Kidney capillary endothelial cell (primary cell): ENCODE data around the gene SERPINA1.
"Not testable (repeated sequence)": the region's sequence is repeated elsewhere in the genome, so short reads cannot be mapped to it uniquely, and the experiment has no call there.

Experiments
- DNase-seq: peaks from one replicate; pipeline ENCODE4 v3.0.0-alpha.2; 2018; ENCODE audit warnings: low spot score

The SERPINA1 gene

GRCh38 chr14:94369766-94370523, 18.5 kb downstream of the SERPINA1 start:
- DNase-seq = not testable (repeated sequence)

DNA sequence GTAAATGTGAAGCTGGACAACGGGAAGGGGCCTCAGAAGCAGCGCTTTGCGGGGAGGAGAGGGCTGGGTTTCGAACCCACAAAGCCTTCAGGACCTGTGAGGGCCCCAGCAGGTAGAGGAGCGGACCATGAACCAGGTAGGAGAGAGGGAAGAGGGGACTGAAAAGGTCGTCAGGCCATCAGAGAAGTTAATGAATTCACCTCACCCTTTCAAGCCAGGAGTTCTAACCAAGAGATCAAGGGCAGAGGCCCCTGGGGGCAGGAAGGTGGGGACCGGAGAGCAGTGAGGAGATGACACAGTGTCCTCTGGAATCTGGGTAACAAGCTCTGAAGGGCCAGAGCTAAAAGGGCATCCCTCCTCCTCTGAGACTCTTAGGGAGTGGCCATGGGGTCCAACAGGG, 19.4 kb downstream of the SERPINA1 start:
- no peak for DNase-seq

DNA sequence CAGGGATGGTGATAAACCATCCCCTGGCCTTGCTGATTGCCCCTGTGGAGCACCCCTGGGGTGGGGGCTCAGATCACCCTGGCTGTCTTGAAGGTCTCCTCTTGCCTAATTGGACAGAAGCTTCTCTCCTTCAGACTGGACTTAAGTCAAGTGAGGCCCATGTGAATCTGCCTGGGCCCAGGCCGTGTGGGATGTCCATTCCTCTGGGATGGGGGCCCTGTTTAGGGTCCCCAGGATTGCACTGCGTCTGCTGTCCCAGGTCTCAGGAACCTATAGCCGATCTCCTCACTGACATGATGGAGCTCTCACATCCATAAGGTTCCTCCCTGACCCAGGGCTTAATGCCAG, 20.2 kb downstream of the SERPINA1 start:
- DNase-seq = no peak

GRCh38 chr14:94367347-94368242, 20.8 kb downstream of the SERPINA1 start:
- DNase-seq = no peak

- DNase-seq = no peak
These were observed 22.1 kb downstream of the SERPINA1 start, which contains the start of gene SERPINA2 for GRCh38 chr14:94366146-94366915. Gene SERPINA2, minus strand, starts transcription at chr14:94366698.

GRCh38 chr14:94365624-94366023, 22.8 kb downstream of the SERPINA1 start:
- DNase-seq = no peak

- no peak for DNase-seq
These were observed 23.4 kb downstream of the SERPINA1 start for GRCh38 chr14:94364964-94365363.

- DNase-seq = no peak
These were observed 24.4 kb downstream of the SERPINA1 start for GRCh38 chr14:94364037-94364436.

DNA sequence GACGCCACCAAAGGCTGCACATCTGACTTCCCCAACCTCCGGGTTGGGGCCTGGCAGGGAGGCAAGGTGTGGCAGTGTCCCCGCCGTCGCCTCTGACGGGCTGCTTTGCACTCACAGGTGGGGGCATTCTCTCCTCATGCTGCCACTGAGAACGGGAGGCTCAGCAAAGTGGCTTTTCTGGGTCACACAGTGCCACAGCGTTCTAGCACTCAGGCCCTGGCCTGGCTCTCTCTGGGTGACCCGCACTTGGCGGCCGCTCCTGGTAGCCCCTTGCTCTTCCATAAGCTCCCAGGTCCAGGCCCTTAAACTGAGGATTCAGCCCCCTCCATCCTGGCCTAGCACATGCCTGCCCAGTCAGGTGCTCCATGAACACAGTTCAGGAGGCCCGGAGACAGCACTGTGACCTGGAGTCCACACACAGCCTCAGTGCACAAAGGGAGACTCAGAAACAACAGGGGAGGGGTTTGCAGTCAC, 25.2 kb downstream of the SERPINA1 start:
- no peak for DNase-seq

GRCh38 chr14:94362614-94363133, 25.7 kb downstream of the SERPINA1 start:
- DNase-seq = no peak

- DNase-seq = no peak
These were observed 26.7 kb downstream of the SERPINA1 start for GRCh38 chr14:94361682-94362081.

GRCh38 chr14:94360945-94361565, 27.3 kb downstream of the SERPINA1 start:
- DNase-seq = no peak

DNA sequence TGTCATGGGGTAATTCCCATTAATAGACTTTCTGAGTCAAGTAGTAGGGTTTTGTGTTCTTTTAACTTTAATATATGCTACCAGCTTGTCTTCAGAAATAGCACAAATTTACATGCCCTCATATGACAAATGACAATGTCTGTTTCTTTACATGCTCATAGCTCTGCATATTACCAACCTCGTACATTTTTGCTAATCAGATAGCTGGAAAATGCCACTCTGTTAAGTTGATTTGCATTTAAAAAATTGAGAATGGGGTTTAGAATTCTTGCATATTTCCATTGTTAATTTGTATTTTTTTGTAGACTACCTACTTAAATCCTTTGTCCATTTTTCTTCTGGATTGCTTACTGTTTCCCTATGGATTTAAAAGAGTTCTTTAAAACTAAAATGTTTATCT, 31.2 kb downstream of the SERPINA1 start:
- DNase-seq = no peak

DNA sequence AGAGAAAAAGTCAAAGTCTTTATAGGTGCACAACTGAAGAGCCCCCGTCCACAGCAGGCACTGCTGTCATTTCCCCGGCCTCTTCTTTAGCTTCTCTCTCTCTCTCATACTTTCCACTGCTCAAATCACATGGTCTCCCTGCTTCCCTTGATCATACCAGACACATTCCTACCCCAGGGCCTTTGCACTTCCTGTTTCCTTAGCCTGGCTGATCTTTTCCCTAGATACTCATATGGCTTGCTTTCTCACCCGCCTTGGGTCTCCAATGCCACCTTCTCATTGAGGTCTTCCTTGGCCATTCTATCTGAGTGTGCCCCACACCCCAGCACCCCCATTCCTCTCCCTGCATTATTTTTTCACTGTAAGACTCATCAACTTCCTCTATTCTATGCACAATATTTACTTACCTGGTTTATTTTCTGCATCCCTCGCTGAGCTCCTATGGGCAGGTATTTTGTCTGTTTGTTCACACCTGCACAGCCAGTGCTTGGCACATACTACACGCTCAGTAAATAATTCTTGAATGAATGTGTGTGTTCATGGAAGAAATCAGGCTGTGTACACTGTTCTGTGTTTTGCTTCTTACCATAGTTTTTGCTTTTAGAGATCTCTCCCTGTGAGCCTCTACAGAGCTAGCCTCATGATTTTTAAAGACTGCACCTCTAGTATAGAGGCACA, 31.9 kb downstream of the SERPINA1 start:
- no peak for DNase-seq

- no peak for DNase-seq
These were observed 33.1 kb downstream of the SERPINA1 start for GRCh38 chr14:94355191-94355794.

DNA sequence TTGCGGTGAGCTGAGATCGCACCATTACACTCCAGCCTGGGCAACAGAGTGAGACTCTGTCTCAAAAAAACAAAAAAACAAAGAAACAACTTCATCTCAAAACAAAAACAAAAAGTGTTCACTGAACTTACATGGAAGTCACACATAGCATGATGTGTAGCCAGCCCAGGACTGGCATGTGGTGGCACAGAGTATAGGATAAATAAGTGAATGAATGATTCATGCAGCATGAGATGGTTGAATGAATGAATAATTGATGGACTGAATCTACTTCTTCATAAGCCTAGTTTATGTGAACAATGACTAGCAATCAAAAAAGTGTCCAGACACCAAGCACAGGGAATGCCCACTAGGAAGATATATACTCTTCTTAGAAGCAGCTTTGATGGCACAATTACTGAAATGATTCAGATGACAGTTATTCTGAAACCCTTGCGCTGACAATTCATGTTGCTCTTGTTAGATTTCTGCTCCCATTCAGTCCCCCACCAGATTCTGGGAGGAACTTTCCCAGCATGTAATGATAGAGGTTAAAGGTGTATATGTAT, 33.7 kb downstream of the SERPINA1 start:
- DNase-seq = no peak

DNA sequence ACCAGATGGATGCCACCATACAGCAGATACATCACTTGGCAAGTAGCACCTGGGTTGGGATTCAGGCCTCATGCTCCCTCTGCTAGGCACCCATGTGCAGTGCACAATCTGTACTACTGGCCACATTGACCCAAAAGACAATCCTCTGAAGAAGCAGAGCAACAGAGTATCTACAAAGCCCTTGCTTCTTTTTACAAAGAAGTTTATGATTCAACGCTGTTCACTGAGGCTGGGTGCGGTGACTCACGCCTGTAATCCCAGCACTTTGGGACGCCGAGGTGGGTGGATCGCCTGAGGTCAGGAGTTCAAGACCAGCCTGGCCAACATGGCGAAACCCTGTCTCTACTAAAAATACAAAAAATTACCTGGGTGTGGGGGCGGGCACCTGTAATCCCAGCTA, 34.2 kb downstream of the SERPINA1 start:
- DNase-seq = not testable (repeated sequence)

- no peak for DNase-seq
These were observed 39.1 kb downstream of the SERPINA1 start for GRCh38 chr14:94349276-94349675.

DNA sequence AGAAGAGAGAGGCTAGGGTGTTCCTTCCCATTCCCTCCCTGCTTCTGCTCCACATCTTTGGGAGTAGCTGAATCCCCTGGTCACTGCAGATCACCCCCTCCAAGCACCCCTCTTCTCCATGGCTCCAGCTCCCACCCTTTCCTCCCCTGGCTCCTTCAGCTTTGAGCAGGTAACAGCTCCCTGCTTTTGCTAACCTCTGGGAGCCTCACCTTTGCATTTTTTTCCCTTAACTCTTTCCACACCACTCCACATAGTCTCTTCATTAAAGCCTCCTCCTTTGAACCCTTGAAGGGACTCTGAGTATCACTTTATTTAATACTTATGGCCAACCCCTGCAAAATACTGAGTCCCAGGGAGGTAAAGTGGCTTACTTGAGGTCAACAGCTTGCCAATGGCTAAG, 39.6 kb downstream of the SERPINA1 start:
- no peak for DNase-seq

- DNase-seq = no peak
These were observed 41.6 kb downstream of the SERPINA1 start for GRCh38 chr14:94346841-94347240.
